GM19372 (cell line): ENCODE results near the gene DEPDC7.
A peak's percentile ranks its signal among the peaks of the same experiment; 100 is the strongest.
"Not testable (repeated sequence)": the region's sequence is repeated elsewhere in the genome, so short reads cannot be mapped to it uniquely, and the experiment has no call there.

Source experiments
- ATAC-seq: cut with Tn5 transposase; IDR thresholded peaks from one replicate; pipeline ENCODE4 v1.9.1; 2021; ENCODE audit warnings: mild to moderate bottlenecking, low read depth, moderate library complexity; ENCODE audit not compliant: unreplicated experiment

DEPDC7 gene

DNA sequence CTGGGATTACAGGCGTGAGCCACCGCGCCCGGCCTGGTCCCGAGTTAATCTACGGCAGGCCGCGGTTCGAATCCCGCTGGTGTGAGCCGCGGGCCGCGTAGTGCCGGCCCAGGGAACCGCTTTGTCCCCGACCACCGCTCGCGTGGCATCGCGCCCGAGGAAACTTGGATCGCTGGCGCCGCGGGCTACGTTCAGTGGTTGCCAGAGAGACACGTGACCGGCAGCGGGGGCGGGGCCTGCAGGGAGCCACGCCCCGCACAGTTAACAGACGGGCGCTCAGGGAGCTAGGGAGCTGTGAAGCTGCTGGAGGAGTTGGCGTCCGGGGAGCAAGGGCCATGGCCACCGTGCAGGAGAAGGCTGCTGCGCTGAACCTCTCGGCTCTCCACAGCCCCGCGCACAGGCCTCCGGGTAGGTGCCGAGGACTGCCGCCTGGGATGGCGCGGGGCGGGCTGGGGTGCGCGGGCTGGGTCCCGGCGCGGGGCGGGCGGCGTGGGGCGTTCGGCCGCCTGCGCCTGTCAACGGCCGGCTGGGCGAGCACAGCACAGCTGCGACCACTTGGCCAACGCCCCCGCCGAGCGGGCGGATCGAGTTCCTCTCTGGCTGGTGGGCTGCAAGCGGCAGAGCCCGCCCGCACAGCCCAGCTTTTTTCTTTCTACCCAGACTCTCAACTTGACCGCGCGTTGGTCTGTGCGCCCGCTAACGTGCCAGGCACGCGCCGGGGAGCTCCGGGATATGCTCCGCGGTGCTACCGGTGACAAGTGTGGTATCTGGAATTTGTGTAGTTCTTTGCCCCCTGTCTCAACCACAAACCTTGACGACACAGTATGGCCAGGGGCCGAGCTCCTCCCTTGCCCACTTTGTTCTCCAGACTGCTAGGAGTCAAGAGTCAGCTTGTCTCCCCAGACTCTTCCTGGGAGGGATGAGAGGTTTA, at the start of gene DEPDC7:
Gene DEPDC7, plus strand, starts transcription at position 258 of the 931 bp plus-strand sequence. Its CDS starts 78 bp downstream, at position 336.
- peak; percentile 62 for ATAC-seq

GRCh38 chr11:32968541-32968940, 47.1 kb upstream of the DEPDC7 start:
- no peak for ATAC-seq

GRCh38 chr11:32972233-32972632, 43.4 kb upstream of the DEPDC7 start:
- ATAC-seq: not testable (repeated sequence)

GRCh38 chr11:32972781-32973180, 42.9 kb upstream of the DEPDC7 start:
- no peak for ATAC-seq

- no peak for ATAC-seq
Observed at GRCh38 chr11:32982626-32983025, 33.1 kb upstream of the DEPDC7 start.

GRCh38 chr11:32983506-32983905, 32.2 kb upstream of the DEPDC7 start:
- no peak for ATAC-seq

- ATAC-seq: no peak
Observed at GRCh38 chr11:32985600-32985999, 30.1 kb upstream of the DEPDC7 start.

DNA sequence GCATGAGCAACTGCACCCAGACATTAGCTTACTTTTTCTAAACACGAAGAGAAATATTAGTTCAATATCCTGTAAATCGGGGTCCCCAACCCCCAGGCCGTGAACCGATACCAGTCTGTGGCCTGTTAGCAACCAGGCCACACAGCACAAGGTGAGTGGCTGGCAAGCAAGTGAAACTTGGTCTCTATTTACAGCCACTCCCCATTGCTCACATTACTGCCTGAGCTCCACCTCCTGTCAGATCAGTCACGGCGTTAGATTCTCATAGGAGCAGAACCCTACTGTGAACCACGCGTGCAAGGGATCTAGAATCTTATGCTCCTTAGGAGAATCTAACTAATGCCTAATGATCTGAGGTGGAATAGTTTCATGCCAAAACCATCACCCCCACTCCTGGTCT, 27.8 kb upstream of the DEPDC7 start:
- ATAC-seq: no peak

DNA sequence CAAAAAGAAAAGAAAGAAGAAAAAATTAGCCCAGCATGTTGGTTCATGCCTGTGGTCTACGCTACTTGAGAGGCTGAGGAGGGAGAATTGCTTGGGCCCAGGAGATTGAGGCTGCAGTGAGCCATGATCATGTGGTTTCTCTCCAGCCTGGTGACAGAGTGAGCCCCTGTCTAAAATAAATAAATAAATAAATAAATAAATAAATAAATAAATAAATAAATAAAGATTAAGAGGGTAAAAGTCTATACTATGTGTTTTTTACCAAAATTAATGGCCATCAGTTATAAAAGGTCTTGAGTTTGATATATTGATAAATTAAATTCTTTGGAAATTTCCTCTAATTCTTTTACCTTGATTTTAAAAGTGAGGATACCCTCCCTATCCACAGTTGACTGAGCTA, 25.2 kb upstream of the DEPDC7 start:
- ATAC-seq: no peak

- no peak for ATAC-seq
Observed at GRCh38 chr11:32991427-32991826, 24.3 kb upstream of the DEPDC7 start.

DNA sequence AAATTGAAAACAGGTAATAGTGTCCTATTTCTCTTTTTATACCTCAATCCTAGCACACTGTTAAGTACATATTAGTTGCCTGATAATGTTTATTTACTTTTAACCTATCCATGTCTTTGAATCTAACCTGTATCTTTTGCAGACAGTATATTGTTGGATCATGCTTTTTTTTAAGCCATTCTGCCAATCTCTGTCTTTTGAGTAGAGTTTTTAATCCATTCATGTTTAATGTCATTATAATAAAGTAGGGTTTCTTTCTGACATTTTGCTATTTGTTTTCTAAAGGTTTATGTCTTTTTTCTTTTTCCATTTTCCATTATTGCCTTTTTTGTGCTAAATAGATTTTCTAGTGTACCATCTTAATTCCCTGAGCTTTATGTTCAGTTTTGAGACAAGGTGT, 23.8 kb upstream of the DEPDC7 start:
- no peak for ATAC-seq

DNA sequence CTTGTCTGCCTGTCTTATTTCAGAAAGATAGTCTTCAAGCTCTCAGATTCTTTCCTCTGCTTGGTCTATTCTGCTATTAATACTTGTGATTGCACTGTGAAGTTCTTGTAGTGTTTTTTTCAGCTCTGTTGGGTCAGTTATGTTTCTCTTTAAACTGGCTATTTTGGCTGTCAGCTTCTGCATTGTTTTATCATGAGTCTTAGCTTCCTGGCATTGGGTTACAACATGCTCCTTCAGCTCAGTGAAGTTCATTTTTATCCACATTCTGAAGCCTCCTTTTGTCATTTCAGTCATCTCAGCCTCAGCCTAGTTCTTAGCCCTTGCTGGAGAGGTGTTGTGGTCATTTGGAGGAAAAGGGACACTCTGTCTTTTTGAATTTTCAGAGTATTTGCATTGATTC, 15.5 kb upstream of the DEPDC7 start:
- ATAC-seq: no peak

DNA sequence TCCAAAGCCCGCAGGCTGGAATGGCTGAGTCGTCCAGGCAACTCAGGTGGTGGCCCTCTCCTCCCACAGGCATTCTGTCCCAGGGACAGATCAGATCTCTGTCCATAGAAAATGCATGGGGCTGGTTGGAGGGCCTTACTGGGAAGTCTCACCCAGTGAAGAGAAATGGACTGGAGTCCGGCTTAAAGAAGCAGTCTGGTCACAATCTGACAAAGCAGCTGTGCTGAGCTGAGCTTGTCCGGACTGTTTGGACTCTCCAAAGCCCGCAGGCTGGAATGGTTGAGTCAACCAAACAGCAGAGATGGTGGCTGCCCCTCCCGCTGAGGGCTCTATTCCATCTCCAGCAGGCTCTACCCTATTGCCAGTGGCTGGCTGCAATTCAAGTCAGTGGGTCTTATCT, 14.4 kb upstream of the DEPDC7 start:
- ATAC-seq: no peak

DNA sequence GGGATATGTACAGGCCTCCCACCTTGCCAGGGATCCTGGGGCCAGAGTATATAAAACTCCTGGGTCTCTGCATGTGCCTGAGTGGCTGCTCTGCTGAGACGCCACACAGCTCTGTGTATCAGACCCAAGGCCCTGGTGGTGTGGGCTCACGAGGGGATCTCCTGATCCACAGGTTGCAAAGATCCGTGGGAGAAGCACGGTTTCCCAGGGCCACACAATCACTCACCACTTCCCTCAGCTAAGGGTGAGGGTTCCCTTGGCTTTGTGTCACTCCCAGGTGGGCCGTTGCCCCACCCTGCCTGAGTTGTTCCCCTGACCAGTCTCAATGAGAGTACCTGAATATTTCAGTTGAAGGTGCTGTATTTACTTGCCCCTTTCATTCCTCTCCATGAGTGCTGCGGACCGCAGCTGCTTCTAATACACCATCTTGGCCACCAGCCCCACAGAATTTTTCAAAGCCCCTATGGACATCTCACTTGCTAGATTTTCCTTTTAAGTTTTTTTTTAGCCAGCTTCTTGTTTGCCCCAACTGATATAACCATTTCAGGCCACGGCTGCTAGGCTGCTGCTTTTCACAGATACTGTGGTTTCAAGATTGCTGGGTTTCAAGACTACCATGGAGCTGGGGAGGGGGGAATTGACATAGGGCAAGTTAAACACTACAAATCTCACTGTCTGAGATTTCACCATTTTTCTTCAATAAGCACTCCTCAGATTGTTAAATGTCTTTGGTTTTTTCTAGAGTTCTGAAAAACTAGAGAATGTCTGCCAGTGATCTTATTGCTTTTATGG, 13.7 kb upstream of the DEPDC7 start:
- no peak for ATAC-seq

- ATAC-seq: no peak
Observed at GRCh38 chr11:33005175-33005574, 10.5 kb upstream of the DEPDC7 start.

DNA sequence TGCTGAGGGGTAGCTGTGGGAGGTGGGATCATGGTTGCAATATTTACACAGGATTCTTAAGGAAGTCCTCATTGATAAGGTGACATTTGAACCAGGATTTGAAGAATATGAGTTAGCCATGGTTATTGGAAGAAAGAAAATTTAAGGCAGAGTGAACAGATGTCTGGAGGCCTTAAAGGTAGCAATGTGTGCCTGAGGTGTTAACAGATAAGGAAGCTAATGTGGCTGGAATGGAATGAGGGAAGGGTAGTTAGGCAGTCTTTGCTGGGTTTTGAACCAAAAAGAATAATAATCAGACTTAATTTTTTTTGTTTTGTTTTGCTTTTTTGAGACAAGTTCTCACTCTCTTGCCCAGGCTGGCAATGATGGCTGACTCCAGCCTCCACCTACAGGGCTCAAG, 9.7 kb upstream of the DEPDC7 start:
- ATAC-seq: no peak

GRCh38 chr11:33013755-33014154, 1.9 kb upstream of the DEPDC7 start:
- no peak for ATAC-seq

GRCh38 chr11:33016654-33017053, 976 bp downstream of the DEPDC7 start:
- ATAC-seq: no peak

DNA sequence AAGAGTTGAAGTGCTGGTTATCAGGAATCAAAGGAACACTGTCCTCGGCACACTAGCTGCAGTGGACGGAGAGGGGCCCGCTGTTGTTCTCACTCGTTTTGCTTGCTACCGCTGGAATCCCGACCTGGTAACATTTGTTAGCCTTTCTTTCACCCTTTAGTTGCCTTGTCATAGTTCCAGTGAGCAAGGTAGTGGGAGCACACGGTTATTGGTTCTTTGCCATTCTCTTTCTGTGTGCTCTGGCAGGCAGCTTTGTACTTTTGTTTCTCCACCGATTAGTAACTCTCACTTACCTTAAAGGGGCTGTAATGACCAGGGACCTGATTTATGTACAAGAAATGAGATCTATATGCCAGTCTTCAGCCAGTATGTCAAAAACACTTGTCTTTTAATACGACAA, 1.8 kb downstream of the DEPDC7 start:
- no peak for ATAC-seq

DNA sequence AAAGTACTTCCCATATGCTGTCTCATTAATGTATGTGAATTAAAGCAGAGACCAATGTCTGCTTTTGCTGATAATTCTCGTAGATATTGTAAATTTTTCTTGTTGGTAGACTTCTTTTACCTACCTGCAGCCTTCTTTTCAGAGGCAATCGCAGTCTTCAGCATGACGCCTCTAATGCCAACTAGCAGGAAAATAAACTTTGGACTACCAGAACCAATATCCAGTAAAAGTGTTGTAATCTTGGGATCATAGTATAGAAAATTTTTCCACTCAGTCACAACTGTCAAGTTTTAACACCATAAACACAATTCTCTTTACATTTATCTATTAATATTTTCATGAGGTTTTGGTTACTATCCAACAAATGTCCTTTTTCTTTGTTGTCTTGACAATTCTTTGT, 2.3 kb downstream of the DEPDC7 start:
- ATAC-seq: no peak

GRCh38 chr11:33018840-33019239, 3.2 kb downstream of the DEPDC7 start:
- no peak for ATAC-seq

GRCh38 chr11:33021501-33021900, 5.8 kb downstream of the DEPDC7 start:
- no peak for ATAC-seq
